NCI-H1417 treated with DMSO at 0.1 percent for 48 hours (cell line): ENCODE data around the gene AEBP2.
"Not testable (repeated sequence)": the region's sequence is repeated elsewhere in the genome, so short reads cannot be mapped to it uniquely, and the experiment has no call there.

ENCODE experiments used
- DNase-seq: peaks from one replicate; lab custom pipeline; 2025; lab: John Stamatoyannopoulos, UW

AEBP2 gene

DNA sequence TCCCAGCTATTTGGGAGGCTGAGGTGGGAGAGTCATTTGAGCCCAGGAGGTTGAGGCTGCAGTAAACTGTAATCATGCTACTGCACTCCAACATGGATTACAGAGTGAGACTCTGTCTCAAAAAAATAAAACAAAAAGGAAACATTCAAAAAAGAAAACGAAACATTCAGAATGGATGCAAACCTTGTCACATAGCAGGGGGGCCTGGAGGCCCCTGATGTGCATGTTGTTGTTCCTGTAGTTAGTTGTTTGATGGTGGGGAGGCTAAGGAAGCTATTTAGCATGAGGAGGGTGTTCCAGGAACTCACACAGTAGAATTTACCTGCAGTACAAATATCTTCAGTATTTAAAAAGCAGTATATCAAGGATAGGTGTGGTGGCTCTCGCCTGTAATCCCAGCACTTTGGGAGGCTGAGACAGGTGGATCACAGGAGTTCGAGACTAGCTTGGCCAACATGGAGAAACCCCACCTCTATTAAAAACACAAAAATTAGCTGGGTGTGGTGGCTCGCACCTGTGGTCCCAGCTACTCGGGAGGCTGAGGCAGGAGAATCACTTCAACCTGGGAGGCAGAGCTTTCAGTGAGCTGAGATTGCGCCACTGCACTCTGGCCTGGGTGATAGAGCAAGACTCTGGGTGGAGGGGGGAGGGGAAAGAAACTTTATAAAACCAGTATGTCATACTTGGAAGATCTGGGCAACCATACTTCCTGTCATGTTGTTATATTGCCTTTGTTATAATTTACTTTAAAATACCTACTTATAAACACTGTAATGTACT, 17.6 kb upstream of the AEBP2 start:
- no peak for DNase-seq

GRCh38 chr12:19423166-19423930, 15.9 kb upstream of the AEBP2 start:
- no peak for DNase-seq

DNA sequence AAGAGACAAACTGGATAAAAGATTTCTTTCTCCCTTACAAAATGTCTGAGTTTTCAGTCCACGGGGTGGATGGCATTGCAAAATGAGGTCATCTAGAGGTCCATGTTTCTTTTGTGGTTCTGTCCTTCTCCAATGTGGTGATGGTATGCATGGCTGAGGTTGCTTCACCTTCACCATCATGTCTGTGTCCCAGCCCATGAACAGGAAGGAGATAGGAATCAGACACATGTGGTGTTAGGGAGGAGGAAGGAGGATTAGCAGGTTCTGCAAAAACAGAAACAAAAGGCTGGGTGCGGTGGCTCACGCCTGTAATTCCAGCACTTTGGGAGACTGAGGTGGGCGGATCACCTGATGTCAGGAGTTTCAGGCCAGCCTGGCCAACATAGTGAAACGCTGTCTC, 11.0 kb upstream of the AEBP2 start:
- DNase-seq = no peak

- DNase-seq = not testable (repeated sequence)
Measured at GRCh38 chr12:19429491-19429890, 9.8 kb upstream of the AEBP2 start.

- DNase-seq = no peak
Measured at GRCh38 chr12:19430988-19431387, 8.3 kb upstream of the AEBP2 start.

- DNase-seq = no peak
Measured at GRCh38 chr12:19431407-19432308, 7.6 kb upstream of the AEBP2 start.

DNA sequence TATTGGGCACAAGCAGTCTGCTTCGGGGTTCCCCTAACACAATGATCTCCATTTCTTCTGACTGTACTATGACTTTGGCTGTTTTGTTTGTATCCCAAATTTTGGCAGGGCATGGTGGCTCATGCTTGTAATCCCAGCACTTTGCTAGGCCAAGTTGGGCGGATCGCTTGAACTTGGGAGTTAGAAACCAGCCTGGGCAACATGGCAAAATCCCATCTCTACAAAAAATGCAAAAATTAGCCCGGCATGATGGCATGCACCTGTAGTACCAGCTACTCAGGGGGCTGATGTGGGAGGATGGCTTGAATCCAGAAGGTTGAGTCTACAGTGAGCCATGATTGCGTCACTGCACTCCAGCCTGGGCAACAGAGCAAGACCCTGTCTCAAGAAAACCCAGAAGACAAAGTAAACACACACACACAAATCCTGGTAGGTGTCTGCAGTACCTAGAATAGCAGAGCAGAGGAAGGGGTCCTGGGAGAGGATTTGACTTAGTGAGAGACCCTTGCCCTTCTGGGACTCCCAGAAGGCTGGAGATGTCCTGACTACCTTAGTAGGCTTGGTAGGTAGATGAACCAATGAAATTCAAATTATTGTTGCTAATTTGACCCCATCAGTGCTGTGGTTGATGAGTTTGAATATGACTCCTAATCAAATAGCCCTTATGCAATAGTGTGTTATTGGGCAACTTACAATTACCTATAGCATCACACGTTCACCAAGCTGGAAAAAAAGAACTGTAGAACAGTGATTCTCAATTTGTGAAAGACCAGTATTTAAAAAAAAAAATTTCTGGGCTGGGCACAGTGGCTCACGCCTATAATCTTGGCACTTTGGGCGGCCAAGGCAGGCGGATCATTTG, 6.8 kb upstream of the AEBP2 start:
- DNase-seq = no peak

GRCh38 chr12:19434538-19434937, 4.8 kb upstream of the AEBP2 start:
- no peak for DNase-seq

DNA sequence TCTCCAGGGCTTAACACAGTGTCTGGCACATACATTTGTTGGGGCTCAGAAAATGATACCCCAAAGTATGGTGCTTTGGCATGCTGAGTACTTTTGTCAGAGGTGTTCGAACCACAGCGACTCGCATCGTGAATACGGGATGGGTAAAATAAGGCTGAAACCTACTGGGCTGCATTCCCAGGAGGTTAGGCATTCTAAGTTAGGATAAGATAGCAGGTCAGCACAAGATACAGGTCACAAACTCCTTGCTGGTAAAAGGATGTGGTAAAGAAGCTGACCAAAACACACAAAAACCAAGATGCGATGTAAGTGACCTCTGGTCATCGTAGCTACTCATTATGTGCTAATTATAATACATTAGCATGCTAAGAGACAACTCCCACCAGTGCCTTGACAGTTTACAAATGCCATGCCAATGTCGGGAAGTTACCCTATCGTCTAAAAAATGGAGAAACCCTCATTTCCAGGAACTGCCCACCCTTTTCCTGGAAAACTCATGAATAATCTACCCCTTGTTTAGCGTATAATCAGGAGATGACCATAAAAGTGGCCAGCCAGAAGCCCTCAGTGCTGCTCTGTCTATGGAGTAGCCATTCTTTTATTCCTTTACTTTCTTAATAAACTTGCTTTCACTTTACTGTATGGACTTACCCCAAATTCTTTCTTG, 3.3 kb upstream of the AEBP2 start:
- DNase-seq = no peak

- DNase-seq = no peak
Measured at GRCh38 chr12:19436931-19437330, 2.4 kb upstream of the AEBP2 start.

DNA sequence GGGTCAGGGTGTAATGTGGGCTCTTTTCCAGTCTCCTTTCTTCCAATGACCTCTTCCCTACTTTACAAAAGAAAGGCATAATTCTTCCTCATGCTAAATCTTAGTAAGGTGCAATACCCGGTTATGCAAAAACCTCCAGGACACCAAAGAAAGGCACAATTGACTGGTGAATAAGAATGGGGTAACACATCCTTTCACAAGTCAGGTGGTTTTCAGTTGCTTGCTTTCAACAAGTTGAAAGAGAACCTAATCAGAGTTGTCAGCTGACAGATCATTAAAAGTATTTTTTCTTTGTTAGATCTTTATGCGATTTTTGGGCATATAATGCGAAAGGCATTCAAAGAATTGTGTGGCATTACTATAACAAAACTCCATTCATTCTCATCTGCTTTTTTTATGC, 1.3 kb upstream of the AEBP2 start:
- no peak for DNase-seq

GRCh38 chr12:19440019-19440858, 947 bp downstream of the AEBP2 start:
- DNase-seq = peak; percentile 9

- no peak for DNase-seq
Measured at GRCh38 chr12:19440916-19441315, 1.6 kb downstream of the AEBP2 start.

DNA sequence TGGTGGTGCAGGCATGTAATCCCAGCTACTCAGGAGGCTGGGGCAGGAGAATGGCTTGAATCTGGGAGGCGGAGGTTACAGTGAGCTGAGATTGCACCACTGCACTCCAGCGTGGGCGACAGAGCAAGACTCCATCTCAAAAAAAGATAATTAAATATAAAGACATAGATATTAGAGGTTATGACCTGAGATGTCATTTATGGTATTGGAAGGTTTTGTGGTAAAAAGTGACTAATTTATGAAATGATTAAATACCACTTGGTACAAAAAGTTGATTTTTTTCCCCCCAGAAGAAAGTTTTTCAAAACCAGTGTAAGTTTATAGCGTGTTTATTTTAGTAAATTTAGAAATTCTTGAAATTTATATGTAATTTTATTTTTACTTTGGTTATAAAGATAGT, 4.3 kb downstream of the AEBP2 start:
- DNase-seq = no peak

DNA sequence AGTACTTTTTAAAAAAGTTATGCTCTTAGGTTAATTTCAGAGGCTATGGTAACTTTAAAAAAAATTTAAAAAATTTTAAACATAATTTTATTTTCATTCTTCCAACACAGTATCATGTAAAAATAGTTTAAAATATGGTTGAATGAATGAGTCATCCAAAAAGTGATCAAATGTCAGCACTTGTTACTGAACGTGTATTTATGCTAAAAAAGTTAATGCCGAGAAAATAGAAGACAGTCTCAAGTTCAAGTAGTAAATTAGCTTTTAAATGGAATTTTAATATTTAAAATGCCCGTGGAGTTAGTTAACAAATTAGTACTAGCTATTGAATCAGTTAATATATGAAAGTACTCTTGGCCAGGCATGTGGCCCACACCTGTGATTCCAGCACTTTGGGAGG, 4.8 kb downstream of the AEBP2 start:
- DNase-seq = no peak

DNA sequence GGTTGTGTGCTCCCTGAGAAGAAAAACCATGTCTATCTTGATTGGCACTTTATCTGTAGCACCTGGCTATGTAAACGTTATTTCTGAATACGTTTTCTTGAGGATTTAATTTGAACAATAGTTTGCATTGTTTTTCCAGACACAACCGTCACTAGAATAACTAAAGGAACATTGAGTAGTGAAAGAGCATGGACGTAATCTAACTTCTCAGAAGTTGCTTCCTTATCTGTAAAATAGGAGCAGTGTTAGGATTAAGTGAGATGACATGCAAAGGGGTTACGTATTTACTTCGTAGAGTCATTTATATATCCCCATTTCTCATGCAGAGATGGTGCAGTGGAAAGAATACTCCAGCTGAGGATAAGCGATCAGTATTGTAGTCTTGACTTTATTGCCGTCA, 8.1 kb downstream of the AEBP2 start:
- no peak for DNase-seq

DNA sequence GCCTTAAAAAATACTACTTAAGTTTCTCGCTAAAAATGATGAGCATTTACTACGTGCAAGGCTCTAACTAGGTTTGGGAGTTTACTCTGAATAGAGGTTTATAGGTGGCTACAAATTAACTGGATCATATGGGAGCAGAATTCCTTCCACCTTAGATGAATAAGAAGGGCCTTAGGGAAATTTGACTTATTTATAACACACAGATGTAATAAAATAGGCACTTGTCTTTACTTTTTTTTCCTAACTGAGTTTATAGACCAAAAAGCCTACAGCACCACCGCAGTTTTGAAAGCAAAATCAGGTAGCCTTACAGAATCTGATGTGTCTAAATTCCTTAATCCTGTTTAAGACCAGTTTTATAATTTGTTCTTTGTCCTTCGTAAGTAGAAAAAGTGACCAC, 10.5 kb downstream of the AEBP2 start:
- DNase-seq = no peak

- no peak for DNase-seq
Measured at GRCh38 chr12:19450362-19450761, 11.1 kb downstream of the AEBP2 start.

- no peak for DNase-seq
Measured at GRCh38 chr12:19451196-19451595, 11.9 kb downstream of the AEBP2 start.

- DNase-seq = no peak
Measured at GRCh38 chr12:19453961-19454360, 14.7 kb downstream of the AEBP2 start.
